IMR-90 (cell line): ENCODE data around the gene TBX15. TPM values are rescaled to one million over a fixed set of nuclear protein-coding genes. Genes with fewer than 3 reads are reported as not detected.

Experiments
- ATAC-seq: fragments of 200-7000 bp; cut with Tn5 transposase; 2 replicates; pipeline ENCODE4 v1.9.1; 2020; ENCODE audit warnings: low read depth, mild to moderate bottlenecking, moderate library complexity
- BruUV-seq: library from RNA; stranded (reverse); fragments of 400-500 nt; replicated peaks from 2 replicates; lab custom pipeline; 2021; lab: Mats Ljungman, UMichigan
- CTCF ChIA-PET: fragments of 300-600 bp; formaldehyde crosslinking; extraction: SDS; loops from one replicate; lab custom pipeline; 2021; ENCODE audit warnings: antibody characterized with exemption; lab: Yijun Ruan, JAX
- POLR2A ChIA-PET: fragments of 300-600 bp; sonication (Branson Sonifier 250); formaldehyde crosslinking; loops from one replicate; lab custom pipeline; 2022; ENCODE audit warnings: antibody characterized with exemption; ENCODE audit not compliant: unreplicated experiment; lab: Charles Lee
- DNase-seq: peaks from one replicate; pipeline ENCODE4 v3.0.0; 2013
- H2AFZ ChIP-seq: replicated peaks from 2 replicates; pipeline ENCODE3; 2013; ENCODE audit warnings: low read length, mild to moderate bottlenecking; ENCODE audit not compliant: poor library complexity
- H2AK5ac ChIP-seq: 2 replicates; pipeline ENCODE4 v1.6.1; 2013; ENCODE audit warnings: low read depth, low read length, inconsistent platforms
- H2AK9ac ChIP-seq: replicated peaks from 2 replicates; pipeline ENCODE3; 2013; ENCODE audit warnings: mild to moderate bottlenecking, low read depth, low read length, moderate library complexity; ENCODE audit not compliant: poor library complexity
- H2BK120ac ChIP-seq: 2 replicates; pipeline ENCODE4 v1.6.1; 2013; ENCODE audit warnings: low read depth, low read length, inconsistent platforms
- H2BK15ac ChIP-seq: 3 replicates; pipeline ENCODE4 v1.6.1; 2013; ENCODE audit warnings: low read depth, low read length, inconsistent platforms
- H2BK20ac ChIP-seq: 2 replicates; pipeline ENCODE4 v1.6.1; 2013; ENCODE audit warnings: low read depth, mild to moderate bottlenecking, inconsistent platforms, low read length, moderate library complexity
- H2BK5ac ChIP-seq: 2 replicates; pipeline ENCODE4 v1.6.1; 2013; ENCODE audit warnings: mild to moderate bottlenecking, low read depth, low read length, inconsistent platforms; ENCODE audit not compliant: poor library complexity, severe bottlenecking
- H3K14ac ChIP-seq: replicated peaks from 2 replicates; pipeline ENCODE4 v1.6.1; 2013; ENCODE audit warnings: low read depth, low read length, inconsistent platforms
- H3K18ac ChIP-seq: 2 replicates; pipeline ENCODE4 v1.6.1; 2013; ENCODE audit warnings: low read depth, low read length, control low read depth
- H3K23ac ChIP-seq: 2 replicates; pipeline ENCODE4 v1.6.1; 2013; ENCODE audit warnings: low read depth, low read length, inconsistent platforms
- H3K27ac ChIP-seq: 2 replicates; pipeline ENCODE4 v1.5.1; 2013; ENCODE audit warnings: mild to moderate bottlenecking, control low read depth, low read length; ENCODE audit not compliant: insufficient read depth
- H3K27me3 ChIP-seq: 2 replicates; pipeline ENCODE4 v1.6.1; 2013; ENCODE audit warnings: low read length; ENCODE audit not compliant: control insufficient read depth, insufficient read depth
- H3K36me3 ChIP-seq: 2 replicates; pipeline ENCODE4 v1.6.1; 2013; ENCODE audit warnings: low read length, mixed read lengths; ENCODE audit not compliant: control insufficient read depth, insufficient read depth
- H3K4ac ChIP-seq: 2 replicates; pipeline ENCODE4 v1.6.1; 2013; ENCODE audit warnings: low read depth, low read length, inconsistent platforms
- H3K4me1 ChIP-seq: 2 replicates; pipeline ENCODE4 v1.6.1; 2013; ENCODE audit warnings: low read length, mixed read lengths; ENCODE audit not compliant: control insufficient read depth, insufficient read depth
- H3K4me2 ChIP-seq: 2 replicates; pipeline ENCODE4 v1.6.1; 2013; ENCODE audit warnings: low read depth, mild to moderate bottlenecking, control low read depth, low read length, moderate library complexity
- H3K4me3 ChIP-seq: 2 replicates; pipeline ENCODE4 v1.5.1; 2013; ENCODE audit warnings: low read depth, mild to moderate bottlenecking, control low read depth, low read length, moderate library complexity; ENCODE audit not compliant: insufficient read depth
- H3K56ac ChIP-seq: 2 replicates; pipeline ENCODE4 v1.6.1; 2013; ENCODE audit warnings: low read length, inconsistent platforms; ENCODE audit not compliant: insufficient read depth; ENCODE audit errors: extremely low read depth
- H3K79me1 ChIP-seq, 2 experiments: 2 replicates each; pipeline ENCODE4 v1.6.1; 2013; ENCODE audit warnings: low read length in 2 of 2, inconsistent platforms in 1 of 2, low read depth in 1 of 2
- H3K9ac ChIP-seq: 2 replicates; pipeline ENCODE4 v1.6.1; 2013; ENCODE audit warnings: low read depth, low read length, control low read depth
- H3K9me1 ChIP-seq: 2 replicates; pipeline ENCODE4 v1.6.1; 2013; ENCODE audit warnings: low read length, inconsistent platforms; ENCODE audit not compliant: insufficient read depth
- H3K9me3 ChIP-seq: 2 replicates; pipeline ENCODE4 v1.6.1; 2013; ENCODE audit warnings: low read length; ENCODE audit not compliant: control insufficient read depth, insufficient read depth
- H4K20me1 ChIP-seq: 2 replicates; pipeline ENCODE4 v1.6.1; 2013; ENCODE audit warnings: low read length, inconsistent platforms; ENCODE audit not compliant: insufficient read depth
- H4K5ac ChIP-seq: 2 replicates; pipeline ENCODE4 v1.6.1; 2013; ENCODE audit warnings: mild to moderate bottlenecking, low read depth, low read length, control low read depth
- H4K8ac ChIP-seq, 2 experiments: 2 replicates each; pipeline ENCODE4 v1.6.1; 2013; ENCODE audit warnings: low read depth in 2 of 2, low read length in 2 of 2, control low read depth in 1 of 2, inconsistent platforms in 1 of 2
- H4K91ac ChIP-seq: 2 replicates; pipeline ENCODE4 v1.6.1; 2013; ENCODE audit warnings: low read depth, low read length, inconsistent platforms; ENCODE audit not compliant: insufficient read depth
- BHLHE40 ChIP-seq: fragments of 150-350 bp; IDR thresholded peaks from 2 replicates; pipeline ENCODE4 v1.6.1; 2016; ENCODE audit warnings: mild to moderate bottlenecking, low read depth, low read length
- CEBPB ChIP-seq: IDR thresholded peaks from 2 replicates; pipeline ENCODE4 v1.6.1; 2012; ENCODE audit warnings: low read depth, low read length, improper control_type of control experiment
- CHD1 ChIP-seq: IDR thresholded peaks from 2 replicates; pipeline ENCODE4 v1.6.1; 2012; ENCODE audit warnings: low read depth, low read length, improper control_type of control experiment
- FOS ChIP-seq: fragments of 150-350 bp; IDR thresholded peaks from 2 replicates; pipeline ENCODE4 v1.6.1; 2016; ENCODE audit warnings: low read depth, low read length
- MAFK ChIP-seq: IDR thresholded peaks from 2 replicates; pipeline ENCODE4 v1.6.1; 2012; ENCODE audit warnings: low read depth, low read length, improper control_type of control experiment
- MXI1 ChIP-seq: IDR thresholded peaks from 2 replicates; pipeline ENCODE4 v1.6.1; 2012; ENCODE audit warnings: low read depth, mild to moderate bottlenecking, low read length, moderate library complexity, borderline replicate concordance
- POLR2A ChIP-seq: IDR thresholded peaks from 2 replicates; pipeline ENCODE4 v1.6.1; 2012; ENCODE audit warnings: mild to moderate bottlenecking, low read depth, low read length
- RAD21 ChIP-seq: IDR thresholded peaks from 2 replicates; pipeline ENCODE4 v1.6.1; 2012; ENCODE audit warnings: low read length, improper control_type of control experiment
- SMC3 ChIP-seq: fragments of 150-350 bp; IDR thresholded peaks from 2 replicates; pipeline ENCODE4 v1.6.1; 2016; ENCODE audit warnings: low read depth, mild to moderate bottlenecking, antibody characterized with exemption, low read length, moderate library complexity
- WGBS, 2 experiments: methylation state at CpG; one replicate each; pipeline versions ENCODE4 v1.1.5 to v1.1.7; 2013; ENCODE audit warnings: missing lambda C conversion rate in 2 of 2; ENCODE audit not compliant: insufficient read length in 1 of 2; ENCODE audit errors: extremely low coverage in 2 of 2; 5-methylcytosine and 5-hydroxymethylcytosine counted together
- dilution Hi-C: fragments of 300-500 bp; cut with HindIII; formaldehyde crosslinking; loops from one replicate; pipeline ENCODE4 v1.14.3; 2018; ENCODE audit warnings: low sequenced_read_pairs; ENCODE audit not compliant: unreplicated experiment
- in situ Hi-C: fragments of 300-500 bp; cut with MboI; formaldehyde crosslinking; loops from 3 replicates; pipeline ENCODE4 v1.14.3; 2019; ENCODE audit warnings: low sequenced_read_pairs, inconsistent platforms, mixed read lengths
- intact Hi-C: fragments of 100-400 bp; cut with micrococcal nuclease; formaldehyde crosslinking; loops from 2 replicates; pipeline ENCODE4 v1.10.0; 2022
- polyA plus RNA-seq, 3 experiments: library from polyadenylated mRNA; depleted of rRNA; stranded (reverse); fragments of >200 nt; gene quantifications; 2 replicates each; pipeline ENCODE4 v1.2.3, GENCODE V29; 2012; ENCODE audit warnings: low replicate concordance in 1 of 3
- total RNA-seq: library from RNA; depleted of rRNA; stranded (reverse); fragments of >200 nt; gene quantifications from 2 replicates; pipeline ENCODE4 v1.2.3, GENCODE V29; 2012
- TF ChIP-seq, protein P1 (sequence below): fragments of 150-350 bp; IDR thresholded peaks from 2 replicates; pipeline ENCODE4 v1.6.1; 2017; ENCODE audit warnings: mild to moderate bottlenecking, antibody characterized with exemption, low read length, low read depth
- TF ChIP-seq, protein P2 (sequence below): conservative IDR thresholded peaks from 2 replicates; pipeline ENCODE4 v1.5.1; 2012; ENCODE audit warnings: mild to moderate bottlenecking, low read depth, low read length, improper control_type of control experiment

TBX15 gene
- total and polyA plus RNA-seq, 2 of the 4 experiments (the other 2 are of a cell fraction), result not detected

DNA sequence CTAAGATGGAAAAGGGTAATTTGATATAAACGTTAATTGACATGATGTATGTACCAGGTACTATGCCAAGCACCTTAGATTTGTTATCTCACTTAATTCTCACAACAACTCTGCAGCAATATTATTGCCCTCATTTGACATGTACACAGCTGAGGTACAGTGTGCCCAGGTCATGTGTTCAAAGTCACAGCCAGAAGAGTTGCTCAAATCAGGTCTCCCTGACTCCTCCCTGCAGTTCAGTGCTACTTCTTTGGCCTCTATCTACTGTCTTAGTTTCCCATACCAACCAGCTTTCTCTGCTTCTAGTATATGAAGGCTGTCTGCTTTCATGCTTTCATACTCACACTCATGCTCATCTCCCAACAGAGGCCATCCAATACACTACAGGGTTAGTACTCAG lies 15.1 kb downstream of the TBX15 start:
- Histone ChIP-seq H3K4me1 (no peaks in the 10 kb centered on the region), H3K14ac (no peak overlapping the region), H2AFZ (no peak overlapping the region), H2BK15ac (no peak overlapping the region), H2BK120ac (no peak overlapping the region), H3K4ac (no peak overlapping the region), H4K20me1 (no peaks in the 10 kb centered on the region), H3K18ac (no peak overlapping the region), H2AK5ac (no peak overlapping the region), H3K27ac (no peak overlapping the region), H4K91ac (no peak overlapping the region), H2BK5ac (no peak overlapping the region), H3K56ac (no peak overlapping the region), H4K5ac (no peak overlapping the region), H3K36me3 (no peaks in the 10 kb centered on the region), H3K23ac (no peak overlapping the region), H3K4me2 (no peak overlapping the region), H2BK20ac (no peak overlapping the region), H3K4me3 (no peak overlapping the region), H3K79me1 (no peaks in the 10 kb centered on the region), H3K9ac (no peak overlapping the region), H2AK9ac (no peak overlapping the region), H4K8ac (no peak overlapping the region), H3K9me3 (no peaks in the 10 kb centered on the region), H3K27me3 (peaks cover 20% of the 10 kb centered on the region), H3K9me1 (no peaks in the 10 kb centered on the region)
- no TSS peak for BruUV-seq
- no CpG with 5 or more reads among the region's 1 CpG for WGBS, 2 experiments
- dilution Hi-C loops (no loop called here), intact Hi-C loops (no loop called here), in situ Hi-C loops (no loop called here)
- DNase-seq (no peak), ATAC-seq (no peak)
- CTCF ChIA-PET, result no interaction called here
- POLR2A ChIA-PET, result no interaction called here
- no peak for TF ChIP-seq POLR2A
- TF ChIP-seq, protein P1, sequence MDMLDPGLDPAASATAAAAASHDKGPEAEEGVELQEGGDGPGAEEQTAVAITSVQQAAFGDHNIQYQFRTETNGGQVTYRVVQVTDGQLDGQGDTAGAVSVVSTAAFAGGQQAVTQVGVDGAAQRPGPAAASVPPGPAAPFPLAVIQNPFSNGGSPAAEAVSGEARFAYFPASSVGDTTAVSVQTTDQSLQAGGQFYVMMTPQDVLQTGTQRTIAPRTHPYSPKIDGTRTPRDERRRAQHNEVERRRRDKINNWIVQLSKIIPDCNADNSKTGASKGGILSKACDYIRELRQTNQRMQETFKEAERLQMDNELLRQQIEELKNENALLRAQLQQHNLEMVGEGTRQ, result no peak
- TF ChIP-seq MAFK, result no peak
- TF ChIP-seq FOS, result no peak
- no peak for TF ChIP-seq RAD21
- no peak for TF ChIP-seq BHLHE40
- no peak for TF ChIP-seq SMC3
- TF ChIP-seq CEBPB, result no peak
- TF ChIP-seq, protein P2, sequence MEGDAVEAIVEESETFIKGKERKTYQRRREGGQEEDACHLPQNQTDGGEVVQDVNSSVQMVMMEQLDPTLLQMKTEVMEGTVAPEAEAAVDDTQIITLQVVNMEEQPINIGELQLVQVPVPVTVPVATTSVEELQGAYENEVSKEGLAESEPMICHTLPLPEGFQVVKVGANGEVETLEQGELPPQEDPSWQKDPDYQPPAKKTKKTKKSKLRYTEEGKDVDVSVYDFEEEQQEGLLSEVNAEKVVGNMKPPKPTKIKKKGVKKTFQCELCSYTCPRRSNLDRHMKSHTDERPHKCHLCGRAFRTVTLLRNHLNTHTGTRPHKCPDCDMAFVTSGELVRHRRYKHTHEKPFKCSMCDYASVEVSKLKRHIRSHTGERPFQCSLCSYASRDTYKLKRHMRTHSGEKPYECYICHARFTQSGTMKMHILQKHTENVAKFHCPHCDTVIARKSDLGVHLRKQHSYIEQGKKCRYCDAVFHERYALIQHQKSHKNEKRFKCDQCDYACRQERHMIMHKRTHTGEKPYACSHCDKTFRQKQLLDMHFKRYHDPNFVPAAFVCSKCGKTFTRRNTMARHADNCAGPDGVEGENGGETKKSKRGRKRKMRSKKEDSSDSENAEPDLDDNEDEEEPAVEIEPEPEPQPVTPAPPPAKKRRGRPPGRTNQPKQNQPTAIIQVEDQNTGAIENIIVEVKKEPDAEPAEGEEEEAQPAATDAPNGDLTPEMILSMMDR, result no peak
- no peak for TF ChIP-seq MXI1
- no peak for TF ChIP-seq CHD1
